GM18517 (cell line): ENCODE results near the gene NME9.

ENCODE experiments used
- ATAC-seq: cut with Tn5 transposase; IDR thresholded peaks from one replicate; pipeline ENCODE4 v1.9.1; 2021; ENCODE audit warnings: mild to moderate bottlenecking, moderate library complexity; ENCODE audit not compliant: unreplicated experiment

The NME9 gene

DNA sequence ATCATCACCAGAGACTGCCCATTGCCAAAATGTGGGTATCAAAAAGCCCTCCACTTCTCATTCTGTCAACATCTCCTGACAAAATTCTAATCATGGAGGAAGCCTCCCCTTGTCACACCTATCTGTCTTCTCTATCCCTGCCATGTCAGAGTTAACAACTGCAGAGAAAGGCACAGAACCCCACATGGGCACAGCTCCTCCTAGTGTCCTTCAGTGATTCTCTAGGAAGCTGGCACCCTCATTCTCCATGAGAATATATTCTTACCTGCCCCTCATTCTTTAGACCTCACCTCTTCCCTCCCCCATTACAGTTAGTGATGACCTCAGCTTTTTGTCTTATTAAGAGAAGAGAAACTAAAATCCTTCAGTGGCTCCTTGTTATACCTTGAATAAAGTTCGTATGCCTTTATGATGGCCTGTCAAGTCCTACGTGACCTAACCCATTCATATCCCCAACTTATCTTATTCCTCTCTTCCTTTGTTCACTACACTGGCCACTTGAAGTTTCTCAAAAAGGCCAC, 44.6 kb downstream of the NME9 start:
- ATAC-seq: no peak

DNA sequence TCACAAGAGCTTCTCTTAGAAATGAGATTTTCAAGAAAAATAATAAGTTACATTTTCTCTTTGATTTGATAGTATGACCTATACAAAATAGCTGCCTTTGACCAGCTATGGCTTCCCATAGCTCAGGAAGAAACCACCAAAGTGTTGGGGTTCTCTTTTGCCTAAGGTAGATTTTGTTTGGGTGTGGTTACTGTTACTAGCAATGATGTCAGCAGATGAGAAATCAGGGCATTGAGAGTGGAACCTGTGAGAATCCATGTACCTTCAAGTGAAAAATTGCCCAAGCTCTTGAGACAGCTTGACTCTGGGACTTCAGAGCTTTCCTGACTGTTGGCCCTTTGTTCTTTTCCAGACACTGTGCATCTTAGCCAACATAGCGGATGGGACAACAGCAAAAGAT, 45.6 kb downstream of the NME9 start:
- ATAC-seq: no peak

DNA sequence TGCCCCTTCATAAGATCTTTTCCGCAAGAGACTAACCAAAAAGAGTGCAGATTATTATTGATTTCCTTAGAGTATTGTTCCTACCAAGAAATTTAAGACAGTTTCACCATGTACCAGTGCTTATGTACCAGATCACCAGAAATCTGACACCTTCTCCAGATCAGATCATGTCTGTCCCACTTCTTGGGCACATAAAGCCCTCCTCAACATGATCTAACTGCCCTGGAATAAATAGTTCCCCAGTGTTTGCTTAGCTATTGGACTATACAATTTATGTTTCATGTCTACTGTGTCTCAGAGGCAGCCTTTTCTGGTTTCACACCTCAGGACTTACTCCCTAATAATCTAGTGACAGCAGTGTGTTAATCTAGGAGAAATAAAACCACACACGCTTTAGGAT, 46.8 kb downstream of the NME9 start:
- no peak for ATAC-seq

DNA sequence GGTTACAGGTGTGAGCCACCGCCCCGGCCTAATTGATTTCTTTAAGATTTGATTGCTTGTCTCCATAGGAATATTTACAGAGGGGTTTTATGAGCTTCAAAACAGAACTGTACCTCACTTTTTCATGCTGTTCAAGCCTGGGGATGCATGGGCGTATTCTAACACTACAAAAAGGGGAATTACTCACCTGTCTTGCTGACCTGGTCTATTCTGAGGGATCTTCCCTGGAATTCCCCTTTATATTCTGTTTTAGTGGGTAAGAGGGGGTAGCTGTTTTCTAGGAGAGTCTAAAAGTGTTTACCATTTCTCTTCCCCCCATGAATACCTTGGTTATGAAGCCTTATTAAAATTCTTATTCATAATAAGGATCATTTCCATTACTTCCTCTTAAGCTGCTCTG, 48.1 kb downstream of the NME9 start:
- no peak for ATAC-seq

DNA sequence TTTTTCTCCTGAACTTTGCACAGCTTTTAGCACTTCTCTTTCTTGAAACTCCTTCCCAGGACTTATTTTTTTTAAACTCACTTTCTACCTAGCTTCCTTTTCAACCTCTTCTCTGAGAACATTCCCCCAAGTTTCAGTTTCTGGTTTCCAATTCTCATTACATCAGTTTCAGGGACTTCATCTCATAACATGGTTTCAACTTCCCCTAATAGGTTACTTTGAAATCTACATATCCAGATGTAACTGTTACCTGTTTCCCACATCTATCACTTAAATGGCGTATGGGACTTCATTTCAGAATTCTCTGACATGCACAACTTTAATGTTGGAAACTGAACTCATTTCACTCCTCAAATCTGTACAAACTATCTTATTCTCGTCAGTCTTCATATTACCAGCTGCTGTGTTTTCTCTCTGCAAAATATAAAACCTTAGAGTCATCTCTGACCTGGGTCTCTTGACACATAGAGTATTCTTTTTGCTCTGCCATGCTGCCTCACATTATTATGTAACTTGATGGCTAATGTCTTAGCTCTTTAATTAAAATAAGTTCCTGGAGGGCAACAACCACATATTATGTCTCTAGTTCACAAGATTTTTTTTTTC, 58.4 kb downstream of the NME9 start:
- no peak for ATAC-seq

DNA sequence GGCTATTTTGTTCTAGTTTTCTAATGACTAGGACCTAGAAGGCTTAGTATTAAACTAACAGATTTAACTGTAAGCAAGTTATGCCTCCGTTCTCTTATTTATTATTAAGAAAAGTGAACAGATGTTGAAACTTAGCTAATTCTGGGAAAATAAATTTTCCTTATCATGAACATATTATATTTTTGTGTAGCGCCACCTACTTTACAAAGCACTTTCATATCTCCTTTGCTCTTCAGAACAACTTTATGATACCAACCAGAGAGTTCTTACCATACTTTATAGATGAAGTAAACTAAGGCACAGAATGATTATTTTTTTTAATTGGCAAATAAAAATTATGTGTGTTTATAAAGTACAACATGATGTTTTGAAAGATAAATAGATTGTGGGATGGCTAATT, 59.4 kb downstream of the NME9 start:
- no peak for ATAC-seq

DNA sequence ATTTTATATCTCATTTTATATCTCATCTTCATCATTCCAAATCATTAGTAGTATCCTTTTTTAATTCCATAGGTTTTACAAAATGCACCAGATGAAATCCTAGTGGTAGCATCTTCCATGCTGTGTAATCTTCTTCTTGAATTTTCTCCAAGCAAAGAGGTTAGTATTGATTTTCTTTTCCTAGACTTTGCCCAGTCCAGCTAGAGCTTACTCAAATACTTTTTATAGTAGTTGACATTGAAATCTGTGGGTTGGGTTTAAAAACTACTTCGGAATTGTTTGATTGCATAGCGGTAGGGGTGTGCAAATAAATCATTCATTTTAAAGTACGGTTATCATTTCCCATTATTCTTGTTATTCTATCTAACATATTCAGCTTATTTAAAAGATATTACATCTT, 62.6 kb downstream of the NME9 start:
- no peak for ATAC-seq

DNA sequence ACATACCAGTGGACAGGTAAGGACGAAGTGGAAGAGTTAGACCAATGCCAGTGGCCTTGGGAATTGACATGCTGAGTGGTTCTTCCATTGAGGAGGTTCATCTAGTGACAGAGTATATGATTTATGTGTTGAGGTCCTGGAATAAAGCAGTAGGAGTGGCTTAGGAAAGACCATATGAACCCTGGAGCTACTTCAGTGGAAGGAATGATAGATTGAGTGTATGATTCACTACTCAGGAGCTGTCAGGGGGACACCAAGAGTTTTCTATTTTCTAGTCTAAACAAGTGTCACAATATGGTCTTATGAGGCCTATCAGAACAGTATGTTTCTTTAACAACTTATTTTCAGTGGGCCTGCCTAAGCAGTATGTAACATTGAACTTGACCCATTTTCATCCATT, 63.9 kb downstream of the NME9 start:
- ATAC-seq: no peak

DNA sequence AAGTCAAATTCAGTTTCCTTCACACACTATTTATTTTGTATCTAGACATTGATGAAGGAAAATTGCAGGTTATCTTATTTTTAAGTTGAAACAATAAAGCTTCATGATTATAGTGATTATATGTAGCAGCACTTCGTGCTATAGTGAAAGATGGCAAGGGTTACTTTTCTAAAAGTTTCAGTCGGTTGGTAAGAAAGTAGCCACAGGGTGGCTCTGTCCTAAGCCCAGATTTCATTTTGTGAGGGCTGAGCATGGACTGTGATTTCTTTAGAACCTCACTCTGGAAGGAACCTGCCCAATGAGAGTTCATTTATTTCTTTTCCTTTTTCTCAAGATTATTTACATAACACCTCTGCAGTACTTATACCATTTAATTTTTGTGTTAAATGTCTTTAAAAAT, 66.5 kb downstream of the NME9 start:
- no peak for ATAC-seq

DNA sequence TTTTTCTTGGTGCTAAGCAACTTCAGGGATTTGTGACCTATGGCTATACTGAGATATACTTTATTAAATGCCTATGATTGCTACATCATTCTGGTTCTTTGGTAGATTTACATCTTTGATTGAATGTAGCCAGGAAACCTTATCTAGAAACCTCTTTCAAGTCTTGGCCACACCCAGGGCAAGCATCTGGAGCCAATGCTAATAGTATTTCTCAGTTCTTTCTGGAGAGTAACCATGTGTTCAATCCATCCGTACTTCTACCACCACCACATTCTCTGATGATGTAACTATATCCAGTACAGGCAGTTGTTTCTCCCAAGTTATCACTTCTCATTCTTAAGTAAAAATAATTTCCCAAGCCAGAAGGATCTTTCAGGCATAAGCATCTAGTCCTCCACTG, 69.0 kb downstream of the NME9 start:
- no peak for ATAC-seq

DNA sequence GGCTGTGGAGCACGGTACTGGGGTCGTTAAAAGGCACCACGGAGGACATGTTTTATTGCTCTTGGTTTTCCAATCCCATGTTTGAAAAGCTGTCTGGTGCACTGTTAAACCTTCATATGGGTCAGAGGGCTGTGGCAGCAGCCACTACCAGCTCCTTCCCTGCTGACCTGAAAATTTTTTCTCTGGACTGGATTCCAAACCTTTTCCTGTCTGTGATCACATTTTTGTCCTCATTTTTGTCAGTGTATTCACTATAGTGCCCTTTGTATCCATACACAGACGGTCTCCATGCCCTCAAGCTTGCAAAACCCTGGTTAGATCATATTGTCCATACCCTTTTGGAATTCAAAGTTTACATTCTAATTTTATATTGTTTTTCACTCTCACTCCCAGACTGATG, 70.5 kb downstream of the NME9 start:
- no peak for ATAC-seq

DNA sequence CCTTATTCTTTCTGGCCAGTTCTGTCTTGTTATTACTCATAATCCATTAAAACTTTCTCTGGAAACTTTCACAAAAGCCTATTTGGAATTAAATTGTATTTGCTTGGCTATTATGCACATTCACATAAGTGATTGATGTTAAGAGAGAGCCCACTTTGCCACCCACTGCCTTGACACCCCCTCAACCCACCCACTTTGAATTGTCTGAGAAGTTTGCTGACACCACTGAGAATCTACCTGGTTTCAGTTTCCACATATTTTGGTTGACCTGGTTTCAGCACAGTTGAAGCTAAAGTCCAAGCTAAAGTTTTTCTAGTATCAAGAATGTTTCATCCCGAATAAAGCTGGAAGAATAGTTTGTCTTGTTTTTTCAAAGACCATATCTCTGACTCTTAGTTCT, 71.7 kb downstream of the NME9 start:
- no peak for ATAC-seq

DNA sequence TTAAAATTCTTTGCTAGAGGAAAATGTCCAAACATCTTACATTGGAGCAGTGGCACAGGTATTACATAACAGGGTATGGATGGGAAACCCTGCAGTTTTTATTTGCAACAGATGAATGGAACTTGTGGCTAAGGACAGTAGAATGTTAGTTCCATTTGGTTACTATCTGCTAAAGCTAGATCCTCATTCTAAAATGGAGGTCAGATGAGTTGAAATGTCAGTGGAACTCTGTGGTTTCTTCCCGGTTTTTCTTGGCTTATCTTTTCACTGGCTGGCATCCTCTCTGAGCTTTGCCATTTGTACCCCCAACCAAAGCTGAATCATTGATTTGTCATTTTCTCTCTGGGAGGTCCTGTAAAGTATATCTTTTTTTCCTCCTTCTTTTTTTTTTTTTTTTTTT, 73.6 kb downstream of the NME9 start:
- ATAC-seq: no peak

DNA sequence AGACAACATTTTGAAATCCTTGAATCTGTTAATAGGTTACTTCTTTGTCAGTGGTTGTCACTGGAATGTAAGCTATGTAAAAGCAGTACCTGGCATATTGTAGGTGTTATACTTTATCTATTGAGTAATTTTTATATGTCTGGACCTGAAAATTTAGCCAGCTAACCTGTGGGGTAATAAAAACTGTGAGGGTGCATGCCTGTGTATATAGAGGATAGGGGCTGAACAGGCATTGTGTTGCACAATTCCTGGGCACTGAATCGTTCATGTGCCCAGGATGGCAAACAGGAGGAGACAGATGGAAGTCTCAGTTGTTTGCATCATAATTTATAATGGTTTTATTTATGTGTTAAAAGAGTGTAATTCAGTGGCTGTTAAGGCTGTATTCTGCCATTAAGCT, 75.4 kb downstream of the NME9 start:
- ATAC-seq: no peak

DNA sequence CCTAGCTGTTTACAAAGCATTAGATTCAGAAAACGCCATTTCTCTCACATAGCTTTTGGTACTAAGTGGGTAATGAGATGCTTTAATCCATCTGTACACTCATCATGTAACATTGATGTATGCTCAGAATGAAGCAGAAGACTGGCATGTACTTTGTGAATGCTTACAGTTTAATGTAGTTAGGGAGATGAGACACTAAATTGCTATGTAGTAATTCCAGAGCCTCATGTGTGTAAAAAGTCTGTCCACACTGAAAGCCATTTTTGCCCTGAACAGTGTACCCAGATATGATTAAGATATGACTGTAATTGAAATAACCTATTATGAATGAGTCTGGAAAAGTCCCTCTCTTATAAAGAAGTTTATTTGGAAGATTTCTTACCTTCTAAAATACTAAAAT, 76.0 kb downstream of the NME9 start:
- no peak for ATAC-seq
